ENCODE measurements around the gene PEPD. TPM values are rescaled to one million over a fixed set of nuclear protein-coding genes. Genes with fewer than 3 reads are reported as not detected.

PEPD gene
- total RNA-seq, 4 donors from 2014 or later = 92.6 to 323 (median 218) TPM

DNA sequence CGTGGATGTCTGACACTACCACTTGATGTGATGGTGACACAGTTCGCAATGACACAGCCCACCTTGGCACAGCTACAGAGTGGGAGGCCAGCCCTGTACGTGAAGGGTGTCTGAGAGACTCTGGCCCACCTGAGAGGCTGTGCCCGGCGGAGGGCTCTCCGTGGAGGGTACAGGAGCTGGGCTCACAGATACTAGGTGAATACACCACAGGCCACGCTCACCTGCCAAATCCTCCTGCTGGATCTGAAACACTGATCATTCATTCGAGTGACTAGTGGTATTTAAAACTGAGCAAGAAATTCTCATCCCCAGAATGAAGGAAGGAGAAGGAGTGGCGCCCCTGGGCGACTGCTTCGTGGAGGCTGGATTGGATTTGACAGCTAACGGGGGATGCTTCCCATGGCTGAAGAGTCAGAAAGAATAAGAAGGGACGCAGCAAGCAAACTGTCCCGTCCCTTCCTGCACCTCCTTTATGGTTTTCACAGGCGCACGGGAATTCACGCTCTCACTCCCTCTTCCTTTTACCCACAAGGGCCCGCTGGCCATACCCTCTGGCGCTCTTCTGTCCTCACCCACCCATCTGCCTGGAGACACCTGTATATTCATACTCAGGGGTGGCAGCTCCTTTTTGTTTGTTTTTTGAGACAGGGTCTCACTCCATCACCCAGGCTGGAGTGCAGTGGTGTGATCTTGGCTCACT lies 123.1 kb downstream of the PEPD start:
- 83 to 85% methylated on average over 8 to 19 of the region's 19 CpGs for WGBS, 2 donors (ENCODE audit: low coverage in 1 of 2)
- H3K36me3 ChIP-seq = no peaks in the 10 kb centered on the region
- peaks cover 0 to 30% (median 16%) of the 10 kb centered on the region in 4 donors for H3K4me1 ChIP-seq
- TF ChIP-seq, protein P1, sequence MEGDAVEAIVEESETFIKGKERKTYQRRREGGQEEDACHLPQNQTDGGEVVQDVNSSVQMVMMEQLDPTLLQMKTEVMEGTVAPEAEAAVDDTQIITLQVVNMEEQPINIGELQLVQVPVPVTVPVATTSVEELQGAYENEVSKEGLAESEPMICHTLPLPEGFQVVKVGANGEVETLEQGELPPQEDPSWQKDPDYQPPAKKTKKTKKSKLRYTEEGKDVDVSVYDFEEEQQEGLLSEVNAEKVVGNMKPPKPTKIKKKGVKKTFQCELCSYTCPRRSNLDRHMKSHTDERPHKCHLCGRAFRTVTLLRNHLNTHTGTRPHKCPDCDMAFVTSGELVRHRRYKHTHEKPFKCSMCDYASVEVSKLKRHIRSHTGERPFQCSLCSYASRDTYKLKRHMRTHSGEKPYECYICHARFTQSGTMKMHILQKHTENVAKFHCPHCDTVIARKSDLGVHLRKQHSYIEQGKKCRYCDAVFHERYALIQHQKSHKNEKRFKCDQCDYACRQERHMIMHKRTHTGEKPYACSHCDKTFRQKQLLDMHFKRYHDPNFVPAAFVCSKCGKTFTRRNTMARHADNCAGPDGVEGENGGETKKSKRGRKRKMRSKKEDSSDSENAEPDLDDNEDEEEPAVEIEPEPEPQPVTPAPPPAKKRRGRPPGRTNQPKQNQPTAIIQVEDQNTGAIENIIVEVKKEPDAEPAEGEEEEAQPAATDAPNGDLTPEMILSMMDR (IDR thresholded peaks at IDR 0.05) = no peak
- no peak for TF ChIP-seq POLR2A (IDR thresholded peaks at IDR 0.05)
- TF ChIP-seq POLR2AphosphoS5 (IDR thresholded peaks at IDR 0.05) = no peak
- TF ChIP-seq EP300 (IDR thresholded peaks at IDR 0.05; ENCODE audit: low read depth) = no peak
- DNase-seq = no peak
- no peaks in the 10 kb centered on the region for H3K27me3 ChIP-seq
- in situ Hi-C loops (cut with MboI; ENCODE audit: low pct_ligation_motif_present in 1 of 4, low pct_unique_long_range_greater_than_20kb in 1 of 4, low sequenced_read_pairs in 3 of 4) (no loop called here), intact Hi-C loops (cut with DNase I; ENCODE audit: low total_unique reads) (no loop called here)
- no peak overlapping the region for H3K4me3 ChIP-seq
- H3K9me3 ChIP-seq = no peaks in the 10 kb centered on the region
- no peak overlapping the region for H3K27ac ChIP-seq

DNA sequence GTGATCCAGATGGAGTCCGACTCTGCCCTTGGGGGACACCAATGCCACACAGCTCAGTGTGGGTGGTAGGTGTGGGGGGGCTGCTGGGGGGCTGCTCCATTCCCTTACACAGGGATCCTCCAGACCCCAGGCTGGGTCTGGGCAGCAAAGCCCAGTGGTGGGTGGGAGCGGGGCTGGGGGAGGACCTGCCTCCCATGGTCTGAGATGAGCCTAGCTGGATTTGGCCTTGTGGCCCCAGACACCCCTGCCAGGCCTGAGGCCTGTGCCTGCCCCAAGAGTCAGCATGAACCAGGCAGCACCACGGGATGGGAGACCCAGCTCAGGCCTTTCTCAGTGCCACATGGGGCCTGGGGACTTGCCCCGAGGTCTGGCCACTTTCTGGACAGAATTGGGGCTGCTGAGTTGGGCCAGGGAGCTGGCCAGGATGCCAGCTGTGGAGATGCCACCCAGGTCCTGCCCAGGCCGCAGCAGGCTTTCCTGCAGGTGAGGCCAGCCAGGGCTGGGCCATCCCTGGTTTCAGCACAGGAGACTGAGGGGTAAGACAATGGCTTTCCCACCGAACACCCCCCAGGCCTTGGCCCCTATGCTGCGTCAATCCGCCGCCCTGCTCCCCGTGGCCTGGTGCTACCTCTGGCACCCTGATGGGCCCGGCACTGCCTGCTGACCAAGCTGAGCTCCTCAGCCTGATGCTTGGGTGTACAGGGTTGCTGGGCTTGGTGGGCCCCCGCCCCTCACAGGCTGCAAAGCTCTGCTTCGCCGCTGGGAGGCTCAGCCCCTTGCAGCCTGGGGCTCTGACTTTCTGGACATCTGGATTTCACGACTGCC lies 123.8 kb downstream of the PEPD start:
- no peak overlapping the region for H3K4me3 ChIP-seq
- no peaks in the 10 kb centered on the region for H3K27me3 ChIP-seq
- no peaks in the 10 kb centered on the region for H3K36me3 ChIP-seq
- TF ChIP-seq POLR2AphosphoS5 (IDR thresholded peaks at IDR 0.05) (no peak), POLR2A (IDR thresholded peaks at IDR 0.05) (no peak), EP300 (IDR thresholded peaks at IDR 0.05; ENCODE audit: low read depth) (no peak)
- TF ChIP-seq, protein P1 (IDR thresholded peaks at IDR 0.05) = no peak
- H3K9me3 ChIP-seq = no peaks in the 10 kb centered on the region
- H3K4me1 ChIP-seq = peaks cover 0 to 33% (median 22%) of the 10 kb centered on the region in 4 donors
- in situ Hi-C loops (cut with MboI; ENCODE audit: low pct_ligation_motif_present in 1 of 4, low pct_unique_long_range_greater_than_20kb in 1 of 4, low sequenced_read_pairs in 3 of 4) = no loop called here
- 83% methylated on average over 9 of the region's 15 CpGs; no CpG with 5 or more reads in 1 of the 2 donors for WGBS, 2 donors (ENCODE audit: low coverage in 1 of 2)
- no peak for DNase-seq
- intact Hi-C loops (cut with DNase I; ENCODE audit: low total_unique reads) = no loop called here
- no peak overlapping the region for H3K27ac ChIP-seq

DNA sequence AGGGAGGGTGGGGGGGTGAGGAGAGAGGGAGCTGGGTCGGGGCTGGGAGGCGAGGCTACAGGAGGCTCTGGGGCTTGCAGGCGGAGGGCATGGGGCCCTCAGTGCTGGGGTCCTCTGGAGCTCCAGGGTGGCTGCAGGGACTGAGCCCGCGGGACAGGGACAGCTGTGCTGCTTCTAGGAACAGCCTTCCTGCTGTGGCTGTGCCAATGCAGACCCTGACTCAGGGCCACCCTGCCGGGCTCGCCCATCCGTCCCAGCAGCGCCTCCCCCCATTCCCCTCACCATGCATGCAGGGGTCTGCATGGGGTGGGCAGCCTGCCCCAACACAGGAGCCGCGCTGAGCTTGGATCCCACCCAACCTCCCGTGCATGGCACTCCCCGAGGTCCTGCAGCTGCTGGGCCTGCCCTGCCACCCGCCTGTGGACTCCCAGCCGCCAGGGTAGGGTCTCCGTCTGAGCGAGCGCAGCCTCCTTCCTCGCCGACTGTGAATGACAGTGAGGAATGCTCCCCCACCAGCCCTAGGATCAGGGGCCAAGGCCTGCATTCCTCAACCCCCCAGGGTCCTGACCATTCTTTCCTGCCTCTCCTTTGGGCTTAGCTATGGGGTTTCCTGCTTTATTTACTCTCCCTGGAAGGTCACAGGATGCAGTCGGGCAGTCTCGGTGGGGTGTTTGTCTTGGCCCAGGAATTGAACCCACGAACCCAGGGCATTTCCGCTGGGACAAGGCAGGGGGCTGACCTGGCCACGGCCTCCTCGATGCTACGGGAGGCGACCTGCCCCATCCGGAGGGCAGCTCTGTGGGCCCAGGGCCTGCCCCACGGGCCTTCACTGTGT lies 124.7 kb downstream of the PEPD start:
- DNase-seq = no peak
- H3K4me1 ChIP-seq = peaks cover 5 to 41% (median 30%) of the 10 kb centered on the region in 4 donors
- no peak for TF ChIP-seq EP300 (IDR thresholded peaks at IDR 0.05; ENCODE audit: low read depth)
- TF ChIP-seq, protein P1 (IDR thresholded peaks at IDR 0.05) = no peak
- no peak for TF ChIP-seq POLR2AphosphoS5 (IDR thresholded peaks at IDR 0.05)
- TF ChIP-seq POLR2A (IDR thresholded peaks at IDR 0.05) = no peak
- no peak overlapping the region for H3K27ac ChIP-seq
- in situ Hi-C loops (cut with MboI; ENCODE audit: low pct_ligation_motif_present in 1 of 4, low pct_unique_long_range_greater_than_20kb in 1 of 4, low sequenced_read_pairs in 3 of 4) = no loop called here
- H3K4me3 ChIP-seq = no peak overlapping the region
- H3K36me3 ChIP-seq = no peaks in the 10 kb centered on the region
- WGBS, 2 donors (ENCODE audit: low coverage in 1 of 2) = 80% methylated on average over 27 of the region's 30 CpGs; no CpG with 5 or more reads in 1 of the 2 donors
- intact Hi-C loops (cut with DNase I; ENCODE audit: low total_unique reads) = no loop called here
- no peaks in the 10 kb centered on the region for H3K27me3 ChIP-seq
- H3K9me3 ChIP-seq = no peaks in the 10 kb centered on the region

All from transverse colon (tissue), 4 donors.